RWPE1 (cell line): ENCODE results near the gene CGB8.
A peak's percentile ranks its signal among the peaks of the same experiment; 100 is the strongest.
"Not testable (repeated sequence)": the region's sequence is repeated elsewhere in the genome, so short reads cannot be mapped to it uniquely, and the experiment has no call there.

ENCODE experiments used
- CTCF ChIA-PET: fragments of 350-600 bp; sonication (Branson Sonifier 250); formaldehyde crosslinking; extraction: SDS; loops from one replicate; lab custom pipeline; 2021; lab: Yijun Ruan, JAX
- POLR2A ChIA-PET: fragments of 400-600 bp; formaldehyde crosslinking; extraction: SDS; loops from one replicate; lab custom pipeline; 2020; ENCODE audit warnings: antibody characterized with exemption; ENCODE audit not compliant: low non-redundant PET; lab: Yijun Ruan, JAX
- DNase-seq: peaks from one replicate; pipeline ENCODE4 v3.0.0; 2012; ENCODE audit warnings: low spot score
- H3K27ac ChIP-seq: fragments of 450-650 bp; 2 replicates; pipeline ENCODE4 v1.5.1; 2017
- CTCF ChIP-seq: fragments of 450-650 bp; conservative IDR thresholded peaks from 2 replicates; pipeline ENCODE4 v1.5.1; 2017; ENCODE audit warnings: low read depth, mild to moderate bottlenecking

Gene CGB8

GRCh38 chr19:49020931-49021895 lies 27.7 kb downstream of the CGB8 start:
- CTCF ChIA-PET = no interaction called here
- no peak for DNase-seq
- POLR2A ChIA-PET = no interaction called here
- H3K27ac ChIP-seq = no peak overlapping the region; the same call in 1 of the 2 replicates
- no peak for TF ChIP-seq CTCF

GRCh38 chr19:49020342-49020741 lies 28.6 kb downstream of the CGB8 start:
- no peak for TF ChIP-seq CTCF
- H3K27ac ChIP-seq = no peak overlapping the region
- no peak for DNase-seq
- POLR2A ChIA-PET = no interaction called here
- CTCF ChIA-PET = no interaction called here

- POLR2A ChIA-PET = interaction anchor here (0.6 kb wide), 1 partner anchor 11 kb away, joined by 10 read pairs; no protein-coding TSS in a partner anchor
- peak; percentile 70 for DNase-seq
- CTCF ChIA-PET = interaction anchor here (0.6 to 1.2 kb wide), 3 partner anchors 27 to 76 kb away, joined by 3 read pairs; partner anchors contain the start of gene GYS1
- TF ChIP-seq CTCF = peak; percentile 31
- peak overlapping the region; percentile 48 for H3K27ac ChIP-seq
These were observed 29.5 kb downstream of the CGB8 start for GRCh38 chr19:49019242-49019932.

GRCh38 chr19:49018388-49019241 lies 30.3 kb downstream of the CGB8 start:
- ChIA-PET CTCF (interaction anchor here (0.7 to 1.2 kb wide), 2 partner anchors 26 to 76 kb away, joined by 3 read pairs; partner anchors contain the start of gene GYS1), POLR2A (interaction anchor here (0.6 kb wide), 1 partner anchor 11 kb away, joined by 10 read pairs; no protein-coding TSS in a partner anchor)

GRCh38 chr19:49017666-49018351 lies 31.1 kb downstream of the CGB8 start:
- ChIA-PET POLR2A (no interaction called here), CTCF (no interaction called here)
- DNase-seq = no peak
- TF ChIP-seq CTCF = peak; percentile 71
- peak overlapping the region; percentile 65 for H3K27ac ChIP-seq

More at GRCh38 chr19:49018388-49019241, 30.3 kb downstream of the CGB8 start:
- peak overlapping the region; percentile 65 for H3K27ac ChIP-seq
- not testable (repeated sequence) for DNase-seq

- ChIA-PET CTCF (no interaction called here), POLR2A (no interaction called here)
- DNase-seq = no peak
- TF ChIP-seq CTCF = no peak
- H3K27ac ChIP-seq = peak within 1 kb of the TSS; percentile 65
These were observed 31.8 kb downstream of the CGB8 start, which contains the start of gene LHB for GRCh38 chr19:49017041-49017665. Gene LHB, minus strand, starts transcription at chr19:49017091. Its CDS starts 10 bp downstream, at chr19:49017081.
